ENCODE results near the gene CXorf58. TPM values are rescaled to one million over a fixed set of nuclear protein-coding genes. Genes with fewer than 3 reads are reported as not detected.
"Not testable (repeated sequence)": the region's sequence is repeated elsewhere in the genome, so short reads cannot be mapped to it uniquely, and the experiment has no call there.

CXorf58 gene
- total RNA-seq, 1 experiment from 2014 or later, result not detected

DNA sequence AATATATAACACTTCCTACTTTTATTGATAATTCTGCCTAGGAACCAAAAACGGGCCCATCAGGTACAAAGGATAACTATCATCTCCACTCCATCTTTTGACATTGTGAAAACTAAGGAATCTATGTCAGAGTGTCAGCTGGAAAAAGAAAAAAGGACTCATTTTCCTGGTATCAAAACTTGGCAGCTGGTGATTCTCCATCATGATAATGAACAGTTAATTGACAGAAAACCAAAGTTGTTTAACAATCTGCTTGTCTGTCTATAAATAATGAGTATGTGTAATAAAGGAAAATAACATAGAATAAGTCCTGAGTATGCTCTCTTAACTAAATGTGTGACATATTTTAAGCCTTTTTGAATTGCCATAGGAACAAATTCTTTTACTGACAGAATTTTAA, 31.4 kb downstream of the CXorf58 start:
- no peak for DNase-seq (ENCODE audit: low spot score)
- in situ Hi-C loops (cut with HindIII; ENCODE audit: low sequenced_read_pairs), result no loop called here

DNA sequence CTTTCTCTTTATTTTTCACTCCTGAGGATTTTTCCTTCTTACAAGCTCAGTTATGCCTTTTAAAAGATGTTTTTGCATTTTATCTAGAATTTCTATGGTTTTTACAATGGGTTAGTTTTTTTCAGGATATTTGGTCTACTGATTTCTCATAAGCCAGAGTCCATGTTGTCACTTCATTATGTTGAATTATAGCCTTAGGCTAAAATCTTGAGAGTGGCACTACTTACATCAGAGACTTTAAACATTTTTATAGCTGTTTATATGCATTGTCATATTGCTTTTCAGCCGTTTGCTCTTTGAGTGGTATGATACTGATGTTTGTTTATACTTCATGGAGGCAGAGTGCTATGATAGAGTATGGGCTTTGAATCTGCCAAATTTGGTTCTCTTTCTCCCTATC, 36.4 kb downstream of the CXorf58 start:
- no peak for DNase-seq (ENCODE audit: low spot score)
- in situ Hi-C loops (cut with HindIII; ENCODE audit: low sequenced_read_pairs), result no loop called here

DNA sequence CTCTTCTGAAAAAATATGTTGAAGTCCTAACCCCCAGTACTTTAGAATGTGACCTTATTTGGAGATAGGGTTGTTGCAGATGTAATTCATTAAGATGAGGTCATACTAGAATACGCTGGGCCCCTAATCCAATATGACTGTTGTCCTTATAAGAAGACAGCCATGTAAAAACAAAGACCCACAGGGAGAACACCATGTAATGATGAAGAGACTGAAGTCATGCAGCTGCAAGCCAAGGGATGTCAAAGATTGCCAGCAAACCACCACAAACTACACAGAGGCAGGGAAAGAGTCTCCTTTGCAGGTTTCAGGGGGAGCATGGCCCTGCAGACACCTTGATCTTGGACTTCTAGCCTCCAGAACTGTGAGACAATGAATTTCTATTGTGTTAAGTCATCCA, 37.4 kb downstream of the CXorf58 start:
- no peak for DNase-seq (ENCODE audit: low spot score)
- in situ Hi-C loops (cut with HindIII; ENCODE audit: low sequenced_read_pairs), result no loop called here

DNA sequence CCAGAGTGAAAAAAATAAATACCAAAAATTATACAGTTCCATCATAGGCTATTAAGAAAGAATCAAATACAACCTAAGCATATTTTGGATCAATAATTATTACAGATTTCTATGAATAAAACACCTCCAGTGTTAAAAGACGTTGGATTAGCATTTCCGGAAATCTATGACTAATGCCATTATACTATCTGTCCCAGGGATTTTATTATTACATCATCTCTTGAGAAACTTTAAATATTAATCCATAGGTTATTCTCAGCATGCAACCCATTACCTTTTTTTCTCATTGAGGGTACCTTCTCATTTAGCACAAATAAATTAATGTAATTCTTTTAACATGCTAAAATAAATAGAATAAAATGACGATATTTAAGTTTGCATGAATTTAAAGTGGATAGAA, 44.6 kb downstream of the CXorf58 start:
- in situ Hi-C loops (cut with HindIII; ENCODE audit: low sequenced_read_pairs), result no loop called here
- DNase-seq (ENCODE audit: low spot score), result no peak

DNA sequence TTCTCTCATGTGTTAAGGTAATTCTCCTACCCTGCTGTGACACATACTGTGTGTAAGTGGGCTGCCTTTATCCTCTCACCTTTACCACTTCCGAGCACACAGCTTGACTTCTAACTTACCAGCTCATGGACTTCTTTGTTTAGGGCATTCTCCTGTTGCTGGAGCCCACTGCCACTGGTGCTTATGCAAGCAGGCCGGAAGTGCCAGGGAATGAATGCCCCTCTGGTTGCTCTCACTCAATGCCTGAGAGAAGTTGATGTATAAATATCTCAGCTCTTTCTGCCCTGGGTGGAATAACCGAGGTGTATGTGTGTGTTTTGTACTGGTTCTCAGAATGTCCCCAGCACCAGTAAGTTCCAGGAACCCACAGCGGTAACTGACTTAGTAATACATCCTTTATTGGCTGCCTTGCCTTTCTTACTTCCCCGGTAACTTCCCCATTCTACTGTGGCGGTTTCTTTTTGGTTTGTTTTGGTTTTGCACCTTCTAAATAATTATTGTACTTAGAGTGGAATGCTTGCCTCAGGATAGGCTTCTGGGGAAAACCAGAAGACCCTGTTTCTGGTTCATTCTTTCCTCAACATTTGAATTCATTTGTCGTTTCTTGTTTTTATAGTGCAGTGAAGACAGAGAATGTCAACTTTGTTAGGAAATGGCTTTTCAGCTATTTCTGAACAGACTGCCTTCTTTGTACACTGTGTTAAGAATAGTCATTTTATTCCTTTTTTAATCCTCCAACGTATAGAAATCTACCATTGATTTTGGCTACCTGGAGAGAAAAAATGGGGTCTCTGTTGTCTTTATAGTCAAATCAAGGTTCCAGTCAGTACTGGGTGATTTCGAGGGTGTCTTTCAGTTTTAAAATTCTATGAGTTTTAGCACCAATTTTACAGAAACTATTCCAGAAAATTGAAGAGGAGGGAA, 45.4 kb downstream of the CXorf58 start:
- no peak for DNase-seq (ENCODE audit: low spot score)
- in situ Hi-C loops (cut with HindIII; ENCODE audit: low sequenced_read_pairs), result no loop called here

DNA sequence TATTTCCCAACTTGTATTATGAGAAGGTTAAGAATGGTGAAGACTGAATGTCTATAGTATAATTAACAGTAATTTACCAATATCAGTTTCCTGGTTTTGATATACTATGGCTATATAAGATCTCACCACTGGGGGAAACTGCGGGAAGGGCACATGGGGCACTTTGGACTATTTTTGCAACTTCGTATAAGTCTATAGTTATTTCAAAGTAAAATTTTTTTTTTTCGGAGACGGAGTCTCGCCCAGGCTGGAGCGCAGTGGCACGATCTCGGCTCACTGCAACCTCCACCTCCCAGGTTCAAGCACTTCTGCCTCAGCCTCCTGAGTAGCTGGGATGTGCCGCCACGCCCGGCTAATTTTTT, 46.1 kb downstream of the CXorf58 start:
- no peak for DNase-seq (ENCODE audit: low spot score)
- in situ Hi-C loops (cut with HindIII; ENCODE audit: low sequenced_read_pairs), result no loop called here

DNA sequence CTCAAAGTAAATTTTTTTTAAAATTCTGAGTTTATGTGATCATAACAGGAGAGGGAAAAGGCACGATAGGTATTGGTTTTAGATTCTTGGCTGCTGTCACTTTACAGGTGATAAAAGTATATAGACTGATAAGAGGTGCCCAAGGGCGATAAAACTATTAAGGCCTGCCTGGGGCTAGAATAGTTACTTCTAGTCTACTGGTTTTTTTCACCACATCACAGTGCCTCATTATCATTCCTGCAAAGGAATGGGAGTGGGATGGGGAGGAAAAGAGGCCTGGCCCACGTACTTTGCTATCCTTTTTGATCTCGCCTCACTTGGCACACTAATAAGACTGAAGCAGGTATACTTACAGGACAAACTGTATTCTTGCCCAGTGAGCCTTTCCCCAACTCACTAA, 46.6 kb downstream of the CXorf58 start:
- no peak for DNase-seq (ENCODE audit: low spot score)
- in situ Hi-C loops (cut with HindIII; ENCODE audit: low sequenced_read_pairs), result no loop called here

DNA sequence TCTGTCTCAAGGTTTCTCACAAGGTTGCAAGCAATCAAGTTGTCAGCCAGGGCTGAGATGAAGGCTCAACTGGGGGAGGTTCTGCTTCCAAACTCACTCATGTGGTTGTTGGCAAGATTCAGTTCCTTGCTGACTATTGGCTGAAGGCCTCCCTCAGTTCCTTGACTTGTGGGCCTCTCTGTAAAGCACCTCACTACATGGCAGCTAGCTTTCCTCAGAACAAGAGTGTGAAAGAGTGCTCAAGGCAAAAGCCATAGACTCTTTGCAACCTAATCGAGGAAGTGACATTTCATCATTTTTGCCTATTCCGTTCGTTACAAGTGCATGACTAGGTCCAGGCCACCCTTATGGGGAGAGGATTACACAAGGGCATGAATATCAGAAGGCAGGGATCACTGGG, 52.0 kb downstream of the CXorf58 start:
- no peak for DNase-seq (ENCODE audit: low spot score)
- in situ Hi-C loops (cut with HindIII; ENCODE audit: low sequenced_read_pairs), result no loop called here

DNA sequence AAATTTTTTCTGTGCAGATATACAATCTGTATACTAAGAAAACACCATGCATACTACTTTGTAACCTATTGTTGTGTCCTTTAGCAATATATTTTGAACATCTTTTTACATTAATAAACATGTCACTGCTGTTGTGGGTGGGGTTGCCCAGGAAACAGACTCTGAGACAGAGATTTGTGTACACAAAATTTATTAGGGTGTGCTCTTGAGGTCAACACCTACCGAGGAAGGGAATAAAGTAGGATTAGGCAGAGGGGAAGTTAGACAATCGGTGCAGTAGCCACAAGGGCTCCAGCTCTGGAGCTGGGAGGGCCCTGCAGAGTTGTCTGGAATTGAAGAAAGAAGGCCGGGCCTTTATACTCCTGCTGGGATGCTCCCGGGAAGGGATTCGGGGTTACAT, 56.4 kb downstream of the CXorf58 start:
- DNase-seq (ENCODE audit: low spot score), result no peak

DNA sequence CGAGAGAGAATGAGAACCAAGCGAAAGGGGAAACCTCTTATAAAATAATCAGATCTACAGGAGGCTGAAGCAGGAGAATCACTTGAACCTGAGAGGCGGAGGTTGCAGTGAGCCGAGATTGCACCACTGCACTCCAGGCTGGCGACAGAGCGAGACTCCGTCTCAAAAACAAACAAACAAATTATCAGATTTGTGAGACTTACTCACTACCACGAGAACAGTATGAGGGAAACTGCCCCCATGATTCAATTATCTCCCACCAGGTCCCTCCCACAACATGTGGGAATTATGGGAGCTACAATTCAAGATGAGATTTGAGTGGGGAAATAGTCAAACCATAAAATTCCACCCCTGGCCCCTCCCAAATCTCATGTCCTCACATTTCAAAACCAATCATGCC, 57.8 kb downstream of the CXorf58 start:
- in situ Hi-C loops (cut with HindIII; ENCODE audit: low sequenced_read_pairs); DNase-seq (ENCODE audit: low spot score): not testable (repeated sequence)

More for the DNA sequence above, 56.4 kb downstream of the CXorf58 start:
- in situ Hi-C loops (cut with HindIII; ENCODE audit: low sequenced_read_pairs), result no loop called here

DNA sequence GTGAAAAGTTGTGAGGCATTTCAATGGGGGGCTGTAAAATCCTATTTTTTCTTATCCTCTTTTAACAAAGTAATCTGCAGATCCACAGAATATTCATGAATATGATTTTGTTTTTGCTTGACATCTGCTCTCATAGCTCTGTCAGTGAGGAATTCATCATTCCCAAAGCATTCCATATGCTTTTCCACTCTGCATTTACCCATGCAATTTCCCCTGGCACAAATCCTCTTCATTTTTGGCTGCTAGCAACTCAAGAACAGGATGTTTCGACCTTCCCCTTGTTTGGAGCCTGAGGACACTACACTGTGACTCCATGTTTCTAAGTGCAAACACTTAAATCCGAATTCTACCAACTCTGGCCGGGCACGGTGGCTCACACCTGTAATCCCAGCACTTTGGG, 70.7 kb downstream of the CXorf58 start:
- in situ Hi-C loops (cut with HindIII; ENCODE audit: low sequenced_read_pairs), result no loop called here
- DNase-seq (ENCODE audit: low spot score), result no peak

DNA sequence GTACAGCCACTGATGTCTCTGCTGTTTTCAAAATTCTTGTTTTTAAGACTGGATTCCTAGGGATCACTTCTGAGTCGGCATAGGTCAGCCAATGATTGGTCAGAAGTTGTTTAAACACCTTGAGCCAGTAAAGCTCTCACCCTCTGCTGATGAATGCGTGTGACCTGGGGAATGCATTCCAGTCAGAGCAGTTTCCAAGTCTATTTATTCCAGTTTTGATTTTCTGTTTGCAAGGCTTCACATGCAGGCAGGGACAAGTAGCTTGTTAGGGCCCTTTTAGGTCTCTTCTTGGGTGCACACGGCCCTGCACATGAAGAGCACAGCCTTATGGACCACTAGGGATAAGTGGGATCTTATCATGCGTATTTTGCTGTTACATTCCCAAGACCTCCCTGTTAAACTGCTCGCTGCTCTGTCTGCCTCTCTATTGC, 72.2 kb downstream of the CXorf58 start:
- in situ Hi-C loops (cut with HindIII; ENCODE audit: low sequenced_read_pairs), result no loop called here
- DNase-seq (ENCODE audit: low spot score), result no peak

DNA sequence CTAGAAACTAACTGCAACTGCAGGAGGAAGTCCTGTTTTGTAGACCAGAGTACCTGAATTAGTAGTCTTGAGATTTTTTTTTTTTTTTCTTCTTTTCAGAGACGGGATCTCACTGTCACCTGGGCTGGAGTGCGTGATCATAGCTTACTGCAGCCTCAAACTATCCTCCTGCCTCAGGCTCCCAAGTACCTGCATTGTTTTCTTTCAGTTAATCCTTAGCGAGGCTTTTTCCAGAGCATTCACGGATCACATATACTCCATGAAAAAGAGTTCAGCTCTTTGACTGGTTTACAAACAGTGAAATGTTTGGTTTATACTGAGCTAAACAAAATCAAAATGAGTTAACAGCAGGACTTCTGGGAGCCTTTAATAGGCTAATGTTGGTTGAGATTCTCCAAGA, 73.4 kb downstream of the CXorf58 start:
- no peak for DNase-seq (ENCODE audit: low spot score)
- in situ Hi-C loops (cut with HindIII; ENCODE audit: low sequenced_read_pairs), result no loop called here

DNA sequence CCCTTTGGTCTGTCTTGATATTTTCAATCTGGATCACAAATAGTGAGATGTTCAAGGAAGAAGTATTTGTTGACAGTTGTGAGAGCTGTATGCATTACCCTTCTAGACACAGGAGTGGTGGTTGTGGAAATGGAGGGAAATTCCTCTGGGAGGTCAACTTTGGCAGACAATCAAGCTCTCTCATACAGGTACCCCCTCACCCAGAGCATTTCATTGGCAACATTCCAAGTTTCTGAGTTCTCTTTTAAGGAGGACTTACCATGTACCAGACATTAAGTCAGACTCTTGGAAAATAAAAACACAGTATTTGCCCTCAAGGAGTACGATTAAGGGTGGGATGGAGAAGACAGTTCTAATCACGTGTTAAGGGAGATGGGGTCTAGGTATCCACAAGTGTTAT, 73.9 kb downstream of the CXorf58 start:
- no peak for DNase-seq (ENCODE audit: low spot score)
- in situ Hi-C loops (cut with HindIII; ENCODE audit: low sequenced_read_pairs), result no loop called here

DNA sequence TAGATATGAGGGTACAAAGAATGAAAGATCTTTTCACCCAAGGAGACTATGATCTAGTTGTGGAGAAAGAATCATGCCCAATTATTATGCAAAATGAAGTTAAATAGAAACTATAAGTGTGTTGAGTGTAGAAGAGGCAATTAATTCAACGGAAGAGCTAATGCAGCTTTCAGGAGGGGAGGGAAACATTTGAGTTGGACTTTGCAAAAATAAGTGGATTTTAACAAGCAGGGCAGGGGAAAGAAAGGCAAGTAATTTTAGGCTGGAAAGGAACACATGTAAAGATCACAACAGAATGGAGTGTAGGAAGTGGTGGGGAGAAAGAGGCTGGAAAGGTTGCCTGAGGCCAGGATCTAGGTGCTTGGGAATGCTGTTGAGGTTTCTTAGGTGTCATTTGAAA, 75.1 kb downstream of the CXorf58 start:
- no peak for DNase-seq (ENCODE audit: low spot score)
- in situ Hi-C loops (cut with HindIII; ENCODE audit: low sequenced_read_pairs), result no loop called here

Other genes starting within 250 kb of the CXorf58 start
- 212 and 217 TPM in 2 replicates for gene PRDX4, start 240.5 kb upstream of the CXorf58 start, total RNA-seq (2014; rRNA removed; shearing (Covaris generic))
- 58.6 and 79.3 TPM in 2 replicates for gene ACOT9, start 164.7 kb upstream of the CXorf58 start, total RNA-seq (2014; rRNA removed; shearing (Covaris generic))
- gene SAT1, start 124.8 kb upstream of the CXorf58 start, total RNA-seq (2014; rRNA removed; shearing (Covaris generic)), result 466 and 512 TPM in 2 replicates
- gene APOO, start 68 bp upstream of the CXorf58 start, total RNA-seq (2014; rRNA removed; shearing (Covaris generic)), result 21.0 and 21.9 TPM in 2 replicates
- 5.2 and 8.1 TPM in 2 replicates for gene KLHL15, start 119.2 kb downstream of the CXorf58 start, total RNA-seq (2014; rRNA removed; shearing (Covaris generic))
- 176 and 229 TPM in 2 replicates for gene EIF2S3, start 146.9 kb downstream of the CXorf58 start, total RNA-seq (2014; rRNA removed; shearing (Covaris generic))
- 10.8 and 14.2 TPM in 2 replicates for gene ZFX, start 241.7 kb downstream of the CXorf58 start, total RNA-seq (2014; rRNA removed; shearing (Covaris generic))

Data from G401 (cell line).